Spinal cord (tissue), 10 donors: ENCODE measurements around the gene AUTS2. TPM values are rescaled to one million over a fixed set of nuclear protein-coding genes. Genes with fewer than 3 reads are reported as not detected.

Source experiments
- DNase-seq, 6 donors: peaks; one replicate each; pipeline versions ENCODE4 v3.0.0 to v3.0.0-alpha.2; 2013 to 2015; ENCODE audit warnings: low spot score in 6 of 6, low read depth in 4 of 6
- H3K27ac ChIP-seq: one replicate; pipeline ENCODE4 v1.5.1; 2013; ENCODE audit warnings: low read depth, low read length, control low read depth
- H3K27me3 ChIP-seq: one replicate; pipeline ENCODE4 v1.6.1; 2013; ENCODE audit warnings: low read length; ENCODE audit not compliant: control insufficient read depth, insufficient read depth
- H3K36me3 ChIP-seq: one replicate; pipeline ENCODE4 v1.6.1; 2013; ENCODE audit warnings: low read length; ENCODE audit not compliant: control insufficient read depth, insufficient read depth
- H3K4me1 ChIP-seq: one replicate; pipeline ENCODE4 v1.6.1; 2013; ENCODE audit warnings: low read length; ENCODE audit not compliant: control insufficient read depth, insufficient read depth
- H3K4me3 ChIP-seq: one replicate; pipeline ENCODE4 v1.5.1; 2013; ENCODE audit warnings: low read depth, low read length, control low read depth
- H3K9me3 ChIP-seq: one replicate; pipeline ENCODE4 v1.6.1; 2013; ENCODE audit warnings: low read length; ENCODE audit not compliant: control insufficient read depth, insufficient read depth
- whole genome bisulfite sequencing: methylation state at CpG from one replicate; pipeline ENCODE4 v1.1.5; 2013; ENCODE audit warnings: missing lambda C conversion rate; ENCODE audit not compliant: insufficient coverage; 5-methylcytosine and 5-hydroxymethylcytosine counted together
- polyA plus RNA-seq, 2 donors: library from polyadenylated mRNA; unstranded; fragments of 120-200 nt; gene quantifications; one replicate each; pipeline ENCODE4 v1.2.1, GENCODE V29; 2013; ENCODE audit not compliant: insufficient read length in 2 of 2
- total RNA-seq, 2 donors: library from RNA; depleted of rRNA in 1 of 2; stranded (reverse); fragments of 120-200 nt in 1 of 2; fragments of >200 nt in 1 of 2; gene quantifications; one replicate each; pipeline versions ENCODE4 v1.2.3 to v1.2.4, GENCODE V29; 2013 to 2014
- donor health status: healthy.

The AUTS2 gene
- total and polyA plus RNA-seq, 4 donors = 56.2 to 214 (median 135) TPM

DNA sequence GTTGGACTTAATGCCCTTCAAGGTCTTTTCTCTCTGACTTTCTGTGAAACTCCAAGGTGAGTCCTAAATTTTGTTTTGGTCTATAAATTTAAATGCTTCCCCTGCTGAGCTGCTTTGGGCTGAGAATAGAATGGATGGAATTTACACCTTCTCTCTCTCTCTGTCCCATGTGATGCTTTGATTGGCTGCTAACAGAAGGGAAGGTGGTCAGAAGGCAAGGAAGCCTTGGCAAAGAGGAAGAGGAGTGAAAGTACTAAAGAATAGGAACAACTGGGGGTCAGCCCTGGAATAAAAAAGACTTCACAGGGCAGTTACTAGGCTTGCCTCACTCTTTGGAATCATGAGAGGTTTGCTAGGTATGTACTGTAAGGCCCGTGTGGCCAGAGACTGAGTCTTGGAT, 260.2 kb downstream of the AUTS2 start:
- H3K36me3 ChIP-seq = no peaks in the 10 kb centered on the region
- WGBS = 100% methylated on average over 1 of the region's 1 CpG
- H3K27ac ChIP-seq = no peak overlapping the region
- no peak overlapping the region for H3K4me3 ChIP-seq
- DNase-seq = no peak
- no peaks in the 10 kb centered on the region for H3K4me1 ChIP-seq
- H3K9me3 ChIP-seq = no peaks in the 10 kb centered on the region
- H3K27me3 ChIP-seq = no peaks in the 10 kb centered on the region

DNA sequence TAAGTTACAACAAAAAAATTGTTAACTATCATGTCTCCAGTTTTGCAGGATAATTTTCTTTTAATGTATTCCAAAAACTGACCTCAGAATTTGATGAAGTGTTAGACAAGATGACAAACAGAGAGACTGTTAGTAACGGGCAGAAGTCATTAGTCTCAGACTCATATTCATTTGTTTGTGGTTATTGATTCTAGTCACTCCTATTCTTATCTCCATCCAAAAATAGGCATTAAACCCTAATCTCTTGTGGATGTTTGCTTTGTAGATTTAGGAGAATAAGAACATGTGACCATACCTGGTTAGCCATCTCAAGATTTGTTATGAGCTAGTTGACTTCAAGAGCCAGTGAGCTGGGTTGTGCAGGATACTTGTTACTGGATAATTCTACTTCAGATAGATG, 261.1 kb downstream of the AUTS2 start:
- H3K27me3 ChIP-seq = no peaks in the 10 kb centered on the region
- no peak for DNase-seq
- H3K4me3 ChIP-seq = no peak overlapping the region
- no peaks in the 10 kb centered on the region for H3K4me1 ChIP-seq
- WGBS = no CpG with 5 or more reads among the region's 1 CpG
- no peaks in the 10 kb centered on the region for H3K36me3 ChIP-seq
- no peak overlapping the region for H3K27ac ChIP-seq
- no peaks in the 10 kb centered on the region for H3K9me3 ChIP-seq

DNA sequence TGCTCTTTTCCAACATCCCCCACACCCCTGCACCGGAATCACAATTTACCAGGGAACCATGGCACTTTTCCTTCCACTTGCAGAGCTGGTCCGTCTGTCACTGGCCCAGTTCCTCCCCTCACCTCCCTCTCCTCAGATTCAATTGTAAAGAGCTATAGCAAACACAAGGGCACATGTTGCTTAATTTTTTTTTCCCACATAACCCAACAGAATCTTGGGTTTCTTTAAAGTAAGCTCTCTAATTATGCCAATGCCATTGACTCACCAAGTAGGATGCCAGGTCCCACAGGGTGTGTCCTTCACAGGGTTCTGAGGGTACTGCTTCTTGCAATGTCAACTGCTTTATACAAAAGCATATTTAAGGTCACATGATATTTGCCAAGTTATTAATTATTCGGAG, 262.2 kb downstream of the AUTS2 start:
- no peaks in the 10 kb centered on the region for H3K4me1 ChIP-seq
- WGBS = 93% methylated on average over 2 of the region's 3 CpGs
- DNase-seq = no peak
- H3K36me3 ChIP-seq = no peaks in the 10 kb centered on the region
- H3K27ac ChIP-seq = no peak overlapping the region
- no peaks in the 10 kb centered on the region for H3K27me3 ChIP-seq
- no peaks in the 10 kb centered on the region for H3K9me3 ChIP-seq
- no peak overlapping the region for H3K4me3 ChIP-seq

DNA sequence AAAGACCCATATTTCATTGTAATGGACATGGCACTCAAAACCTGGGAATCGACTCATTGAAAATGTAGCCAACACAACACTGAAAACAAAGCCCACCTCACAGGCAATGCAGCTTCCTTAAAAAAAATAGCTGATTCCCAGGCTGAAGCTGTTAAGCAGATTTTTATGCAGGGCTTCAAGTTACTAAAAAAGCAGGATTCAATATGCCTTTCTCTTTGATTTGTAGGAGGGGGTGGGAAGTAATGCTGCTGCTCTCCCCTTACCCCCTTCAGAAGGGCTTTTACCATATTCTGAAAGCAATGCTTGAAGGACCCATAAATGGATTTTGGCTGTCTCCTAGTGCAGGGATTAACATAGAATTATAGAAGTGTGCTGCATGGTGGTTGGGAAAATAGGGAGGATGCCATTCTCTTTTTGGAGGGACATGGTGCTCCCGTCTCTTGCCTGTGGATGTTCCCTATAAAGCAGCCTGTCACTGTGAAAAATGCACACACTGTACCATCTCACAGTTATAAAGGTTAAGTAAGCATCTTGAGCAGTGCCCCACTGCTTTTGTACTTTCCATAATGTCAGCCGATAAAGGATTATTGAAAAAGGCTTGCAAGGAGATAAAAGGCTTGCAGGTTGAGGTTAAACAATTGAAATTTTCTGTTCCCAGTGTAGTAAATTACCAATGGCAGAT, 262.8 kb downstream of the AUTS2 start:
- Histone ChIP-seq H3K27me3 (no peaks in the 10 kb centered on the region), H3K4me1 (no peaks in the 10 kb centered on the region), H3K9me3 (no peaks in the 10 kb centered on the region), H3K36me3 (no peaks in the 10 kb centered on the region), H3K4me3 (no peak overlapping the region), H3K27ac (no peak overlapping the region)
- peak in 1 of 6 donors; percentile 28 for DNase-seq
- WGBS = 28% methylated on average over 2 of the region's 3 CpGs

DNA sequence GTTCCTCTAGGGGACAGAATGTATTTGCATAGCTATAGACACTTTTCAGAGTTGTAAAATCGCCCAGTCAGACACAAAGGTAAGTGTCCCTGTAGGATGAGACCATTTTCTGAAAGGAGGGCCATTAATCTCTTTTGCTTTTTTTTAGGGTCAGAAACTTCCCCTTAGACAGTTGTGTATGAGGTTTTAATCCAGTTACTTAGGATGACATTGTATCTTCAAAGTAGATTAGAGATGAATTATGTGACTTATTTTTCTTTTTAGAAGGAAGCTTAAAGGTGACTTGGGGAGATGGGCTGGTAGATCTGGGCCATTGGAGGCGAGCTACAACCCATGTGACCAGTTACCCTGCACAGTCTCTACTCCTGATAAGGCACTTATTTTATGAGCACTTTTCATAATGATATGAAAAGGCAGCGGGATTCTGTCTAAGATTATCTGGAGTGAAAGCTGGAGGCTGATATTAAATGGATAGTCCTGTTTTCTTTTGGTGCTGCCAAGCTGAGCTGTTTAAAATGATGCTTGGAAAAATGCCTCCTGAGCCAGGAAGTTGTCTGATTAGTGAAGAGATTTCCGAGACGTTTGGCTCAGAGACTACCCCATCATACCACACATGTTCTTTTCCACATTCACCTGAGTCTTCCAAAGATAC, 264.3 kb downstream of the AUTS2 start:
- H3K36me3 ChIP-seq = no peaks in the 10 kb centered on the region
- H3K27me3 ChIP-seq = no peaks in the 10 kb centered on the region
- WGBS = 100% methylated on average over 1 of the region's 5 CpGs
- H3K4me3 ChIP-seq = no peak overlapping the region
- H3K9me3 ChIP-seq = no peaks in the 10 kb centered on the region
- no peaks in the 10 kb centered on the region for H3K4me1 ChIP-seq
- DNase-seq = no peak
- no peak overlapping the region for H3K27ac ChIP-seq

DNA sequence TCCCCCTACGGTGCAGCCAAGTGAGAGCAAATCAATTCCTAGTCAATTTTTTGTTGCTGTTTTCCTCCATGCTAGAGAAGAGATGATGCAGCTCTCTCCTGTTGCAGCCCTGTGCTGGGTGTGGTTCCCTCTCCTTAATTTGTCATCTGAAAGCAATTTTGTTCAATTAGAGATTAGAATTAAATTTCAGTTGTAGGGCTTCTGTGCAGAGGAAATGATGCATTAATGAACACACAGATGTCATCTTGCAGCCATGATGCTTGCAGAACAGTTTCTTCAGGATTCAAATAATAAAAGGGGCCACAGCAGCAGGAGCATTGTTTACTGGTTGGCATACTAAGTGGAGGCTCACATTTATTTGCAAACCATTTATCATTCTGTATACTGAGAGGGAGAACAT, 266.0 kb downstream of the AUTS2 start:
- DNase-seq = peak in 1 of 6 donors; percentile 51
- Histone ChIP-seq H3K9me3 (no peaks in the 10 kb centered on the region), H3K36me3 (no peaks in the 10 kb centered on the region), H3K4me3 (no peak overlapping the region), H3K4me1 (no peaks in the 10 kb centered on the region), H3K27me3 (no peaks in the 10 kb centered on the region), H3K27ac (no peak overlapping the region)
- WGBS = no CpG with 5 or more reads among the region's 1 CpG

DNA sequence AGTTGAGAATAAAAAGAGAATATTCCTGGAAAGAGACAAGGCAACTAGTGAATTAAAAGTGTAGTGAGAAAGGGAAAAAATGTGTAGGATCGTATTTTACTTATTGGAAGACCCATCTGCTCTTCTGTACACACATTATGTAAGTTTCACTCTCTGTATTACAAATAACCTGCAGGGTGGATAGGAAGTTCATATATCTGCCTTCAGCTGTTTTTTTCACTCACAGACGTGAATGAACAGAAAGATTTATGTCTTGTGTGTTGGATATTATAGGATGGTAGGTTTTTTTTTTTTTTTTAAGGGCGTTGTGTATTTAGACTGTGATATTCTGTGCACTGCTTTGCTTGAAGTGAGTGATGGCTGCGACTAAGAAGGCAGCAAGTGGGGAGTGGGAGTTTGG, 266.5 kb downstream of the AUTS2 start:
- H3K27me3 ChIP-seq = no peaks in the 10 kb centered on the region
- H3K4me3 ChIP-seq = no peak overlapping the region
- no peaks in the 10 kb centered on the region for H3K9me3 ChIP-seq
- no peak for DNase-seq
- H3K4me1 ChIP-seq = no peaks in the 10 kb centered on the region
- 60% methylated on average over 2 of the region's 4 CpGs for WGBS
- H3K27ac ChIP-seq = no peak overlapping the region
- no peaks in the 10 kb centered on the region for H3K36me3 ChIP-seq

DNA sequence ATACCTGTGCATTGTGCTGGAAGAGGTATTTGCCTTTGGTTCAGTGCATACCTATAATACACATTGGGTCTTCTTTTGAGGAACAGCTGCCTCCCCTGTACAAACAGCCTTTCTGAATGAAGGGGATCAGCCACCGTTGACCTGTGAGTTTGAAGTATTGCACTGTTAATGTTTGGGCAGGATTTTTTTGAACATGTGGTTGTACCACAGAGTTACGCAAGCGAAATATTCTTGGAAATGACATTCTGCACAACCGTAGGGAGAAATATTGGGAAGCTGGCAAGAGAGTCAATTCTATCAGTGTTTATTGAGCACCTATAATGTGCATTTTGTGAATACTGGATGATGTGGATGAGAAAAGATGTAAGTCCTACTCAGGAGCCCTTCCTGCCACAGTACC, 270.6 kb downstream of the AUTS2 start:
- H3K4me1 ChIP-seq = no peaks in the 10 kb centered on the region
- no peak overlapping the region for H3K27ac ChIP-seq
- H3K4me3 ChIP-seq = no peak overlapping the region
- no peak for DNase-seq
- H3K9me3 ChIP-seq = no peaks in the 10 kb centered on the region
- no peaks in the 10 kb centered on the region for H3K27me3 ChIP-seq
- no peaks in the 10 kb centered on the region for H3K36me3 ChIP-seq
- WGBS = 84% methylated on average over 3 of the region's 4 CpGs

DNA sequence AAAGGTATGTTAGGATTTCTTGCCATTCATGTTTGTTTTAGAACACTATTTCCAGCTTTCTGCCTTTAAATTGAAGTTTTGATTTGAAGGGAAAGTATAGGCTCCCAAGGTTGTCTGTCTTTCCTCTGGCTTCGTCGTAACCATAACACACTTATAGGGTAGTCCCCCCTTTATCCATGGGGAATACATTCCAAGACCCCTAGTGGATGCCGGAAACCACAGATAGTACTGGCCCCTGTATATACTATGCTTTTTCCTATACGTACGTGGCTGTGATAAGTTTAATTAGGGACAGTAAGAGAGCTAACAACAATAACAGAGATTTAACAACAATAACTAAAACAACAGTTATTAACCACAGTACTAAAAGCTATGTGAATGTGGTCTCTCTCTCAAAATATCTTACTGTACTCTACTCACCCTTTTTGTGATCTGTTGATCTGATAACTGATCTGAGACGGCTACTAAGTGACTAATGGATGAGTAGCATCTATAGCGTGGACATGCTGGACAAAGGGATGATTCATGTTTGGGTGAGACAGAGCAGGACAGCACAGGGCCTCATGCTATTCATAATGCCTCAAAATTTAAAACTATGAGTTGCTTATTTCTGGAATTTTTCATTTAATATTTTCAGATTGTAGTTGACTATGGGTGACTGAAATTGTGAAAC, 273.1 kb downstream of the AUTS2 start:
- Histone ChIP-seq H3K27ac (no peak overlapping the region), H3K36me3 (no peaks in the 10 kb centered on the region), H3K27me3 (no peaks in the 10 kb centered on the region), H3K9me3 (no peaks in the 10 kb centered on the region), H3K4me3 (no peak overlapping the region), H3K4me1 (no peaks in the 10 kb centered on the region)
- no CpG with 5 or more reads among the region's 7 CpGs for WGBS
- no peak for DNase-seq
